Heart left ventricle (tissue), 13 donors: Measurements from ENCODE around the gene RPS6KA2.

Source experiments
- CTCF ChIP-seq, 12 donors: fragments of 200-600 bp; sonication (generic) in 4 of 12; IDR thresholded peaks; one replicate each; pipeline versions ENCODE4 v1.5.0 to v1.8.0; 2018 to 2022; ENCODE audit warnings: antibody characterized with exemption in 12 of 12, mild to moderate bottlenecking in 5 of 12
- POLR2A ChIP-seq, 2 donors: fragments of 450-650 bp; IDR thresholded peaks; one replicate each; pipeline ENCODE4 v1.6.1; 2017; ENCODE audit warnings: antibody characterized with exemption in 2 of 2, mild to moderate bottlenecking in 2 of 2, moderate library complexity in 2 of 2
- donor health status: ischemic (EF 13 %, LVEDD 7.1; RV severe dilation, severe dysfunction).
- donor health status: DM: no; HTN: yes; CAD: no.
- donor health status: DM: no; HTN: no; CAD: no.
- donor health status: ischemic (EF 25% LVEDD 6.9; RV normal size, moderate dysfunction).
- donor health status: ischemic (EF 25% LVEDD 5.7; RV mildly dilated, moderate dysfunction).
- donor health status: ischemic (EF 35%, LVEDD 5.7; RV mildly dilated, moderate dysfunction).
- donor health status: nonischemic (EF 11% LVEDD 7.7; RV severe dilation, severe dysfunction).
- donor health status: DM: yes; HTN: yes; CAD: no.
- donor health status: PGD.
- donor health status: ischemic (EF 29% LVEDD 5.4; RV normal size, mild dysfunction).
- donor health status: nonischemic (EF 23%, LVEDD 6.1; RV moderate dilation, normal function).

DNA sequence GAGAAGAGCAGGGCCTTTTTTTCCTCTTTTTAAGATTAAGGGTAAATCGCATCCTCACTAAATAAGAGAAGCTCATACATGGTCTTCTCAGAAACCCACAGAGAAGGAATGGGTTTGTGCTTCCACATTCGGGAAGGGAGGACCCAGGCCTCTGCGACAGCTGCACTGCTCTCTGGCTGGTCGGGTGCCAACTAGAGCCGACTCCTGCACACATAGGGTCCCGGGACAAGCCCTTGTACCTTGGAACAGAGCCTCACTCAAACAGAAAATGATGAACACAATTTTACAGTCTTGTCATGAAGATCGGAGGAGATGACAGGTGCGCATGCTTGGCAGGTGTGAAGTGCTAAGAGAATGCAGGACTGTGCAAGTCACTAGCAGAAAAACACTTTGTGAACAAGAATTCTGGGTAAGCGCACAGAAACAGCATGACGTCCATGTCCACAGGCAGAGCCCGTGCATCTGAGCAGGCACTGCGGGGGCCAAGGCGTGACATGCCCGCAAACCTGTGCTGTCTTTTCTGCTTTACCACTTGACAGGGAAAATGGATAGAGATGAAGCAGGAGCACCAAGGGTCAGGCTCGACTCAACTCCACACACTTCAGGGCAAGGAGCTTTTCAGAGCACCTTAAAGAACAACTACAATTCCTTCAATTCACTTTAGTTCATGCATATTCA is 143.3 kb downstream of the RPS6KA2 start:
- TF ChIP-seq CTCF (IDR thresholded peaks at IDR 0.05): no peak
- TF ChIP-seq POLR2A (IDR thresholded peaks at IDR 0.05): no peak
